HG02678 (cell line): ENCODE results near the gene GGA3.
"Not testable (repeated sequence)": the region's sequence is repeated elsewhere in the genome, so short reads cannot be mapped to it uniquely, and the experiment has no call there.

ENCODE experiments used
- ATAC-seq: cut with Tn5 transposase; IDR thresholded peaks from one replicate; pipeline ENCODE4 v1.9.1; 2021; ENCODE audit warnings: mild to moderate bottlenecking, moderate library complexity; ENCODE audit not compliant: unreplicated experiment

GGA3 gene

DNA sequence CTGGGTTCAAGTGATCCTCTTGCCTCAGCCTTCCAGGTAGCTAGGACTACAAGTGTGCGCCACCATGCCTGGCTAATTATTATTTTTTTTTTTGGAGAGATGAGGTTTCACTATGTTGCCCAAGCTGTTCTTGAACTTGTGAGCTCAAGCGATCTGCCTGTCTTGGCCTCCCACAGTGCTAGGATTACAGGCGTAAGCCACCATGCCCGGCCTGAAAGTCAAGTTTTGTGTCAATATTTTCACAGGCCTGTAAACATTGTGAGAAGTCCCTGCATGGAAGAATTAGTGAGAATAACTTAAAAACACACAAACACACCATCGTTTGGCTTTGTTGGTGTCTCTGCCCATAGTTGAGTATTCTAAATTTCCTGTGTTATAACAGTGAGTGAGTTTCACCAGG, 33.7 kb downstream of the GGA3 start:
- no peak for ATAC-seq

DNA sequence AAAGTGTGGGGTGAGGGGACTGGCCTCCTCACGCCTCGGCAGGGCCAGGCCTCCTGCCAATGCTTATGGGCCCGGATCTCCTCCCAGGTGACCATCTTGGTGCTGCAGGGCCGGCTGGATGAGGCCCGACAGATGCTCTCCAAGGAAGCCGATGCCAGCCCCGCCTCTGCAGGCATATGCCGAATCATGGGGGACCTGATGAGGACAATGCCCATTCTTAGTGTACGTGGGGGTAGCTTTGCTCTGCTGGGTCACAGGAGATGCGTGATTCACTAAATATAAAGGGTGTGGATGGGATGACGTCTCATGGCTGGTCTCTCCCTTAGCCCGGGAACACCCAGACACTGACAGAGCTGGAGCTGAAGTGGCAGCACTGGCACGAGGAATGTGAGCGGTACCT, 36.4 kb downstream of the GGA3 start:
- no peak for ATAC-seq

- ATAC-seq: no peak
These were observed 41.6 kb downstream of the GGA3 start for GRCh38 chr17:75219815-75220214.

GRCh38 chr17:75218131-75218530, 43.3 kb downstream of the GGA3 start:
- ATAC-seq: no peak

- ATAC-seq: no peak
These were observed 52.3 kb downstream of the GGA3 start for GRCh38 chr17:75209061-75209460.

- no peak for ATAC-seq
These were observed 53.2 kb downstream of the GGA3 start for GRCh38 chr17:75208161-75208560.

DNA sequence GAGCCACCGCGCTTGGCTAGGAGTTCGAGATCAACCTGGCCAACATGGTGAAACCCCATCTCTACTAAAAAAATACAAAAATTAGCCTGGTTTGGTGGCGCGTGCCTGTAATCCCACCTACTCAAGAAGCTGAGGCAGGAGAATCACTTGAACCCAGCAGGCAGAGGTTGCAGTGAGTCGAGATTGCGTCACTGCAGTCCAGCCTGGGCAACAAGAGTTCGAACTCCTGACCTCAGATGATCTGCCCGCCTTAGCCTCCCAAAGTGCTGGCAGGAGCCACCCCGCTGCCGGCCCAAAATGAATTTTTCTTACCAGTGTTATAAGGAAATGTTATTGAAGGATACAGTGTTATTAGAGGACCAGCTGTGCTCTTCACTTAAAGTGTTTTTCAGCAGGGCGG, 53.6 kb downstream of the GGA3 start:
- no peak for ATAC-seq

DNA sequence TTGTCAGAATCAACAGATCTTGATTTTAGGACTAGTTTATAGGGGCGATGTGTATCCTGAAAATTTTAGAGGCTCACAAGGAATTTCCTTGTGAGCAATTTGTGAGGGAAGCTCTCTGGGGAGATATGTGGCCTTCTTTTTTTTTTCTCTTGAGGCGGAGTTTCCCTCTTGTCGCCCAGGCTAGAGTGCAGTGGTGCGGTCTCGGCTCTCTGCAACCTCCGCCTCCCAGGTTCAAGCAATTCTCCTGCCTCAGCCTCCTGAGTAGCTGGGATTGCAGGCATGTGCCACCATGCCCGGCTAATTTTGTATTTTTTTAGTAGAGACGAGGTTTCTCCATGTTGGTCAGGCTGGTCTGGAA, 54.4 kb downstream of the GGA3 start:
- not testable (repeated sequence) for ATAC-seq

DNA sequence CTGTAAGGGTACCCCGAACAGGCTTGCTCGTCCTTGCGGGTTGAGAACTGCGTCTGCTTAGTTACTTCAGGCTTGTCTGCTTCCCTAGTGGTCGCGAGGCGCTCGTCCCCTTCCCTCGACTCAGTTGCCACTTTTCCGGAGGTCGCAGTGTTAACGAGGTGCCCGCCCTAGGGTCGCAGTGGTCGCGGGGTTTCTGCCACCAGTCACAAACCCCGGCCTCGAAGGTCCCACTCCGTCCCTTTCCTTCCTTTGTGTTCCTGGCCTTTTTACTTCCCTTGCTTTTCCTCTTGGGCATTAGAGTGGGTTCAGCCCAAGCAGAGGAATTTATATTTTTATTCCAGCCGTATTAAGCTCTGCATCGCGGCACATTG, 55.6 kb downstream of the GGA3 start:
- ATAC-seq: no peak

DNA sequence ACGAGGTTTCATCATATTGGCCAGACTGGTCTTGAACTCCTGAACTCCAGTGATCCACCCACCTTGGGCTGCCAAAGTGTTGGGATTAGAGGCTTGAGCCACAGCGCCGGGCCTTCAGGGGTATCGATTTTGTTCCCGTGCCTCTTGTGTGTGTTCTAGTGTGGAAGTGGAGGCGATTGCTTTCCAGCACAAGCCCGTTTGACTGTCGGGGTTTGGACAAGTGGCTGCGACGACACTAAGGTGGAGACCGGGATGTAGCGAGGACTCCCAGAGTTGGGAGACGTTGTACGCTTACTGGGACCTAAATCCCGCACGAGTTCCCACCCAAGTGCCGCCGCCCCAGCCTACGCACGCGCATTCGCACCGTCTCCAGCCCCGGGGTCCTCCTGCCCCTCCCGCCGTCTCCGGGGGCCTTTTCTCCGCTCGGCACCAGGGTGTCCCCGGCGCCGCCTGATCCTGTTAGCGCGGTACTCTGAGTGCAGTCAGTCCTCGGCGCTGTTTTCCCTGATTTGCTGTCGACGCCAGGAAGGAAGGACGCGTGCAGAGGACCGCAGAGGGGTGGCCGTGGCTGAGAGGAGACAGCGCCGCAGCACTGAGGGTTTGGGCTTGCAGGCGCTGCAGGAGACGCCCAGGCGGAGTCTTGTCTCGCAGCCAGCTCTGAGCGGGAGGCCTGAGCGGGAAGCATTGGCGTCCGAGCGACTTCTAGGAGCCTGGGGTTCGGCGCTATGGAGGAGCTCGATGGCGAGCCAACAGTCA, 56.2 kb downstream of the GGA3 start, which contains the start of gene NUP85:
NUP85 (plus strand) TSS at position 643 of the 756 bp plus-strand sequence; CDS start at position 726, 83 bp downstream.
- peak; percentile 78 for ATAC-seq

- ATAC-seq: no peak
These were observed 61.4 kb downstream of the GGA3 start for GRCh38 chr17:75199886-75200618.

GRCh38 chr17:75194879-75195278, 66.5 kb downstream of the GGA3 start:
- ATAC-seq: no peak

DNA sequence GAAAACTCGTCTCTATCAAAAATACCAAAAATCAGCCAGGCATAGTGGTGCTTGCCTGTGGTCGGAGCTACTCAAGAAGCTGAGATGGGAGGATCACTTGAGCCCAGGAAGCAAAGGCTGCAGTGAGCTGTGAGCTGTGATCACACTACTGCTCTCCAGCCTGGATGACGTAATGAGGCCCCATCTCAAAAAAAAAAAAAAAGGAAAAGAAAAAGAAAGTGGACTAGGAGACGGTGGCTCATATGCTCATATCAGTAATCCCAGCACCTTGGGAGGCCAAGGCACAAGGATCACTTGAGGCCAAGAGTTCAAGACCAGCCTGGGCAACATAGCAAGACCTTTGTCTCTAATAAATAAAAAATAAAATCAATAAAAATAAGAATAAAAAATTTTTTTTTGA, 69.8 kb downstream of the GGA3 start:
- no peak for ATAC-seq

DNA sequence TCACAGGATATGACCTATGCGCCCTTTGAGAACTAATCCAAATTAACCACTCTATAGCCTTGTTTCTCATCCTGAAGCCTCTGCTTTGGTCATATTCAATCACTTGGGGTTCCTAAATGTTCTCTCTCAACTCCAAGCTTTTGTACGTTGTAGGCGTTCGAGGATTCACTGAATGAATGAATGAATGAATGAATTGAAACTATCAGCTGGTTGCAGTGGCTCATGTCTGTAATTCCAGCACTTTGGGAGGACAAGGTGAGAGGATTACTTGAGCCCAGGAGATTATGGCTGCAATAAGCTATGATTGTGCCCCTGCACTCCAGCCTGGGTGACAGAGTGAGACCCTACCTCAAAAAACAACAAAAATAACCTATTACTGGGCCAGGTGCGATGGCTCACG, 72.8 kb downstream of the GGA3 start:
- ATAC-seq: no peak
